PC-9 (cell line): ENCODE results near the gene SLC66A3. TPM values are rescaled to one million over a fixed set of nuclear protein-coding genes. Genes with fewer than 3 reads are reported as not detected.

Experiments used
- BruUV-seq: library from RNA; stranded (reverse); fragments of 400-500 nt; replicated peaks from 2 replicates; lab custom pipeline; 2021; lab: Mats Ljungman, UMichigan
- CTCF ChIA-PET: fragments of 300-600 bp; sonication (Branson Sonifier 250); formaldehyde crosslinking; loops from one replicate; lab custom pipeline; 2022; ENCODE audit warnings: antibody characterized with exemption; lab: Charles Lee
- POLR2A ChIA-PET: fragments of 300-600 bp; sonication (Branson Sonifier 250); formaldehyde crosslinking; loops from one replicate; lab custom pipeline; 2022; ENCODE audit warnings: antibody characterized with exemption; ENCODE audit not compliant: unreplicated experiment; lab: Charles Lee
- DNase-seq, 2 experiments: peaks; one replicate each; pipeline versions ENCODE4 v3.0.0 to v3.0.0-alpha.2; 2015 to 2022; ENCODE audit warnings: mixed read lengths in 1 of 2
- H2AFZ ChIP-seq: fragments of 200-600 bp; sonication (generic); 2 replicates; pipeline ENCODE4 v1.8.1; 2017; ENCODE audit warnings: antibody characterized with exemption
- H3F3A ChIP-seq: fragments of 200-600 bp; sonication (generic); 2 replicates; pipeline ENCODE4 v1.8.1; 2017; ENCODE audit warnings: antibody characterized with exemption, mild to moderate bottlenecking, low read depth; ENCODE audit not compliant: insufficient read depth
- H3K27ac ChIP-seq: fragments of 200-600 bp; sonication (generic); 2 replicates; pipeline ENCODE4 v1.6.1; 2016; ENCODE audit warnings: mixed run types
- H3K27me3 ChIP-seq: fragments of 200-600 bp; sonication (generic); 2 replicates; pipeline ENCODE4 v1.6.1; 2016; ENCODE audit warnings: low read depth, mixed run types; ENCODE audit not compliant: insufficient read depth
- H3K36me3 ChIP-seq: fragments of 200-600 bp; sonication (generic); 2 replicates; pipeline ENCODE4 v1.6.1; 2016; ENCODE audit warnings: low read depth, mixed run types
- H3K4me1 ChIP-seq: fragments of 200-600 bp; sonication (generic); replicated peaks from 2 replicates; pipeline ENCODE4 v1.6.1; 2016; ENCODE audit warnings: mixed run types; ENCODE audit not compliant: insufficient read depth
- H3K4me2 ChIP-seq: fragments of 200-600 bp; sonication (generic); 2 replicates; pipeline ENCODE4 v1.6.1; 2017; ENCODE audit warnings: mixed run types
- H3K4me3 ChIP-seq: fragments of 200-600 bp; sonication (generic); 2 replicates; pipeline ENCODE4 v1.6.1; 2016; ENCODE audit warnings: mixed run types
- H3K79me2 ChIP-seq: fragments of 200-600 bp; sonication (generic); 2 replicates; pipeline ENCODE4 v1.6.1; 2017; ENCODE audit warnings: low read depth, mixed run types
- H3K9me2 ChIP-seq: fragments of 200-600 bp; sonication (generic); 2 replicates; pipeline ENCODE4 v1.8.1; 2017; ENCODE audit warnings: mild to moderate bottlenecking; ENCODE audit not compliant: insufficient read depth
- H3K9me3 ChIP-seq: fragments of 200-600 bp; sonication (generic); 2 replicates; pipeline ENCODE4 v1.8.1; 2016; ENCODE audit warnings: low read depth; ENCODE audit not compliant: insufficient read depth
- H4K20me1 ChIP-seq: fragments of 200-600 bp; sonication (generic); 2 replicates; pipeline ENCODE4 v1.8.1; 2017; ENCODE audit not compliant: insufficient read depth
- EZH2 ChIP-seq: fragments of 200-600 bp; sonication (generic); IDR thresholded peaks from 2 replicates; pipeline ENCODE4 v1.8.0; 2017; ENCODE audit warnings: antibody characterized with exemption, low read depth
- intact Hi-C: fragments of 100-400 bp; cut with micrococcal nuclease; formaldehyde crosslinking; loops from one replicate; pipeline ENCODE4 v1.10.0; 2022; ENCODE audit not compliant: unreplicated experiment
- total RNA-seq: library from RNA; stranded (reverse); gene quantifications from 2 replicates; pipeline ENCODE4 v1.2.3, GENCODE V29; 2021
- TF ChIP-seq, protein P1 (sequence below): fragments of 200-600 bp; sonication (generic); conservative IDR thresholded peaks from 2 replicates; pipeline ENCODE4 v1.6.1; 2017; ENCODE audit warnings: mixed run types, antibody characterized with exemption, mild to moderate bottlenecking, moderate library complexity

Gene SLC66A3
- total RNA-seq, 1 experiment from 2014 or later, result 11.9 TPM

DNA sequence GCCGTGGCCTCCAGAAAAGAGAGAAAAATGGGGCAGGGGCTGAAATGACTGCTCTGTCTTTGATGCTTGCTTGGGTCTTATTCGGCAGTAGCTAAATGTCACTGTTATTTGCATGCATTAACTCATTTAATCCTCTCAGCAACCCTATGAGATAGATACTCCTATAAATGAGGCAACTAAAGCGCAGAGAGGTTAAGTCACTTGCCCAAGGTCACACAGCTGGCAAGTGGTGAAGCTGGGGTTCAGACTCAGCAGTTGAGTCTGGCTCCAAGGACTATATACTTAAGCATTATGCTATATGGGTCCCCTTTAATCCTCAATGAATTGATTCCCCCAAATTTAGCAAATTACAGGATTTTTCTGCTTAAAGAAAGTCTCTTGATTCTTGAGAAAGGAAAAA, 9.2 kb upstream of the SLC66A3 start:
- Histone ChIP-seq H3K27ac (no peak overlapping the region), H3K9me3 (no peaks in the 10 kb centered on the region), H3K4me1 (peaks cover 12% of the 10 kb centered on the region), H3K79me2 (no peaks in the 10 kb centered on the region), H3K36me3 (no peaks in the 10 kb centered on the region), H3K9me2 (no peaks in the 10 kb centered on the region), H3K27me3 (peaks cover 19% of the 10 kb centered on the region; the same call in 1 of the 2 replicates), H3F3A (peaks cover 9% of the 10 kb centered on the region; the same call in 1 of the 2 replicates), H3K4me3 (no peak overlapping the region), H3K4me2 (no peak overlapping the region), H2AFZ (no peak overlapping the region), H4K20me1 (no peaks in the 10 kb centered on the region)
- intact Hi-C loops, result no loop called here
- DNase-seq, result no peak
- ChIA-PET POLR2A (no interaction called here), CTCF (no interaction called here)
- no peak for TF ChIP-seq EZH2
- TF ChIP-seq, protein P1, sequence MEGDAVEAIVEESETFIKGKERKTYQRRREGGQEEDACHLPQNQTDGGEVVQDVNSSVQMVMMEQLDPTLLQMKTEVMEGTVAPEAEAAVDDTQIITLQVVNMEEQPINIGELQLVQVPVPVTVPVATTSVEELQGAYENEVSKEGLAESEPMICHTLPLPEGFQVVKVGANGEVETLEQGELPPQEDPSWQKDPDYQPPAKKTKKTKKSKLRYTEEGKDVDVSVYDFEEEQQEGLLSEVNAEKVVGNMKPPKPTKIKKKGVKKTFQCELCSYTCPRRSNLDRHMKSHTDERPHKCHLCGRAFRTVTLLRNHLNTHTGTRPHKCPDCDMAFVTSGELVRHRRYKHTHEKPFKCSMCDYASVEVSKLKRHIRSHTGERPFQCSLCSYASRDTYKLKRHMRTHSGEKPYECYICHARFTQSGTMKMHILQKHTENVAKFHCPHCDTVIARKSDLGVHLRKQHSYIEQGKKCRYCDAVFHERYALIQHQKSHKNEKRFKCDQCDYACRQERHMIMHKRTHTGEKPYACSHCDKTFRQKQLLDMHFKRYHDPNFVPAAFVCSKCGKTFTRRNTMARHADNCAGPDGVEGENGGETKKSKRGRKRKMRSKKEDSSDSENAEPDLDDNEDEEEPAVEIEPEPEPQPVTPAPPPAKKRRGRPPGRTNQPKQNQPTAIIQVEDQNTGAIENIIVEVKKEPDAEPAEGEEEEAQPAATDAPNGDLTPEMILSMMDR, result no peak
- BruUV-seq, result no TSS peak

DNA sequence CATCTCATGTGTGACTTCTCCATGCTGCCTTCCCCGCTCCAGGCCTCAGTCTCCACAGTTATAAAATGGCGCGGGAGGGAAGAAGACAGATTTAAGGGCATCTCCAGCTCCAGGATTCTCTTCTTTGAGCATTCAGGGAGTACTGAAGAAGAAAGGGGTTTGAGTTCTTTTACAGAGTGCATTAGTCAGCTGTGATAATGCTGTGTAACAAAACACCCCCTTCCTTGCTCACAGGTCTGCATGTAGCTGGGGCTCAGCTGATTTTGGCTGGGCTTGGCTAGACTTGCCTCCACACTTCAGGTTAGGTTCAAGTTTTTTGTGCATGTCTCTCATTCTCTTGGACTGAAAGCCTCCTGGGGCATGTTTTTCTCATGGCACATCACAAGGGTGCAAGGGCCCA, 8.0 kb upstream of the SLC66A3 start:
- no TSS peak for BruUV-seq
- H3K36me3 ChIP-seq, result no peaks in the 10 kb centered on the region
- no peak overlapping the region for H3K4me3 ChIP-seq
- ChIA-PET POLR2A (no interaction called here), CTCF (no interaction called here)
- no peak overlapping the region for H3K4me2 ChIP-seq
- H3F3A ChIP-seq, result peaks cover 12% of the 10 kb centered on the region; the same call in 1 of the 2 replicates
- no peaks in the 10 kb centered on the region for H3K79me2 ChIP-seq
- peaks cover 16% of the 10 kb centered on the region for H3K4me1 ChIP-seq
- TF ChIP-seq, protein P1, result no peak
- H2AFZ ChIP-seq, result no peak overlapping the region
- no peaks in the 10 kb centered on the region for H4K20me1 ChIP-seq
- no peak overlapping the region for H3K27ac ChIP-seq
- peaks cover 14% of the 10 kb centered on the region; the same call in 1 of the 2 replicates for H3K27me3 ChIP-seq
- intact Hi-C loops, result no loop called here
- no peaks in the 10 kb centered on the region for H3K9me2 ChIP-seq
- H3K9me3 ChIP-seq, result no peaks in the 10 kb centered on the region
- no peak for DNase-seq

DNA sequence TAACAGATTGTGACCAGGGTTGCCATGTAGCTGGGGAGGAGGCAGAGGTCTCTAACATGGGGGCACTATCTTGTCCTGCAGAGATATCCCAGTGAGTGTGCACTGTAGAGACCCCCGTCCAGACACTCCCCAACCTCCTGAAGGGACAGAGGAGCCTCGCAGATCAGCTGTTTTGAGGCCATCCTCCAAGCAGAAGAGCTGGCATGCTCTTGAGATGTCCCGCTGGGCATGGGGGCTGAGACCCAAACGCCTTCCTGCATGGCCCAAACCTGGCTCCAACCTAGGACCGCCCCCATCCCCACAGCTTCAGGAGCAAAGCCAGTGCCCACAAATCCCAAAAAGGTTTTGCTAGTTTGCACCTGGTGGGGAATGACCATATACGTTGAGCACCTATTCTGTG, 2.7 kb upstream of the SLC66A3 start:
- no peak for DNase-seq
- TF ChIP-seq EZH2, result no peak
- TF ChIP-seq, protein P1, result no peak
- H3K4me3 ChIP-seq, result no peak overlapping the region
- no peaks in the 10 kb centered on the region for H3K9me2 ChIP-seq
- H3K36me3 ChIP-seq, result no peaks in the 10 kb centered on the region
- H3K79me2 ChIP-seq, result no peaks in the 10 kb centered on the region
- peaks cover 30% of the 10 kb centered on the region for H3K4me1 ChIP-seq
- H4K20me1 ChIP-seq, result no peaks in the 10 kb centered on the region
- BruUV-seq, result no TSS peak
- H3K4me2 ChIP-seq, result no peak overlapping the region
- no peak overlapping the region for H2AFZ ChIP-seq
- ChIA-PET POLR2A (no interaction called here), CTCF (interaction anchor here (0.5 kb wide), 1 partner anchor 336 kb away, joined by 4 read pairs; no protein-coding TSS in a partner anchor)
- H3F3A ChIP-seq, result peaks cover 27% of the 10 kb centered on the region
- no peaks in the 10 kb centered on the region for H3K9me3 ChIP-seq
- H3K27ac ChIP-seq, result no peak overlapping the region
- no peaks in the 10 kb centered on the region for H3K27me3 ChIP-seq
- intact Hi-C loops, result loop anchor here (5.0 kb wide), 1 partner anchor 190 kb away; the partner anchor contains the start of gene ROCK2
